Activated CD4-positive, CD25-positive, alpha-beta regulatory T cell treated with anti-CD3 and anti-CD28 coated beads, Interleukin-2, amount 50 U/mL, for 16 hours (primary cell): ENCODE measurements around the gene SPDYE3.
"Not testable (repeated sequence)": the region's sequence is repeated elsewhere in the genome, so short reads cannot be mapped to it uniquely, and the experiment has no call there.

Source experiments
- DNase-seq: peaks from one replicate; pipeline ENCODE4 v3.0.0-alpha.2; 2020; ENCODE audit warnings: low read depth, low spot score

SPDYE3 gene

DNA sequence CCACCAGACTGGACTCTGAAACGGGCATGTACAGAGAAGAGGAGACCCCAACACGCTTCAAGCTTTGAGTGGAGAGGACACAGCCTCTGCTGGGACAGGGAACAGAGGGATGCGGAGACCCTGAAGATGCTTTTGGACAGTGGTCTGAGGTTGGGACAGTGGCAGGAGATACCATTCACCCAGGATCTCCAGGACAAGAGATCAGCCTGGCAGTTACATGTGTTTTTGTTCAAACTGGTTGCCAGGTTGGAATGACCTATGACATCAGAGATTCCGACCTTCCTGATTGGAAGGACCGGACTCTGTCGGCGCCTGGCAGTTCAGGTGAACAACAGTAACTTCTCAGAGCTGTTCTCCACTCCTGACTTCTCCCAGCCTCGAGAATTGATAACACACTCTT, at the start of gene SPDYE3:
Gene SPDYE3 (plus strand): TSS at position 301 of the 400 bp plus-strand sequence. CDS start 184 bp downstream, outside the sequence.
- DNase-seq: not testable (repeated sequence)

GRCh38 chr7:100259984-100260383, 47.5 kb upstream of the SPDYE3 start:
- not testable (repeated sequence) for DNase-seq

- DNase-seq: not testable (repeated sequence)
These were observed 44.6 kb upstream of the SPDYE3 start for GRCh38 chr7:100262896-100263295.

DNA sequence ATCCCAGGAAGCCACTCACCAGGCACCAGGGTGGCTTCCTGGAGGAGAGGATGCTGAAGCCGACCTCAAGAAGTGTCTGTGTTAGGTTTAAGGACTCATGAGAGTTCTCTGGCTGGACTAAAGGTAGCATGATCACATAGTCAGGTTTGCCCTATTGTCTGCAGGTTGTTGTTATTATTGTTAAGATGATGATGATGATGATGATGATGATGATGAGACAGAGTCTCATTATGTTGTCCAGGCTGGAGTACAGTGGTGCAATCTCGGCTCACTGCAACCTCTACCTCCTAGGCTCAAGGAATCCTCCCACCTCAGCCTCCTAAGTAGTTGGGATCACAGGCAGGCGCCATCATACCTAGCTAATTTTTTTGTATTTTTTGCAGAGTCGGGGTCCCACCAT, 43.3 kb upstream of the SPDYE3 start:
- not testable (repeated sequence) for DNase-seq

DNA sequence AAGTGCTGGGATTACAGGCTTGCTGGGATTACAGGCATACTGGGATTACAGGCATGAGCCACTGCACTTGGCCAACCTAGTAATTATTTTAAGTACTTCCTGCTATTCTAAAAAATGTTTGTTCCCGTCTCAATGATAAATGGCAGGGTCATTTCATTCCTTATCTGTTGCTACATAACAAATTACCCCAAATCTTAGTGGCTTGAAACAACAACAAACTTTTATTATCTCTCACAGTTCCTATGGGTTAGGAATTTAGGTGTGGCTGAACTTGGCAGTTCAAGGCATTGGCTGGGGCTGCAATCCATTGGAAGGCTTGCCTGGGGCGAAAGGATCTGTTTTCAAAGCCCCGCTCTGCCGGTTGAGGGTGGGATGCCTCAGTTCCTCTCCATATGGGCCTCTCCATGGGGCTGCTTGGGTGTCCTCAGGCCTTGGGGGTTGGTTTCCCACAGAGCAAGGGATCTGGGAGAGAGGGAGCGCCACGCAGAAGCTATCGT, 42.8 kb upstream of the SPDYE3 start:
- DNase-seq: not testable (repeated sequence)

- not testable (repeated sequence) for DNase-seq
These were observed 41.7 kb upstream of the SPDYE3 start for GRCh38 chr7:100265851-100266250.

DNA sequence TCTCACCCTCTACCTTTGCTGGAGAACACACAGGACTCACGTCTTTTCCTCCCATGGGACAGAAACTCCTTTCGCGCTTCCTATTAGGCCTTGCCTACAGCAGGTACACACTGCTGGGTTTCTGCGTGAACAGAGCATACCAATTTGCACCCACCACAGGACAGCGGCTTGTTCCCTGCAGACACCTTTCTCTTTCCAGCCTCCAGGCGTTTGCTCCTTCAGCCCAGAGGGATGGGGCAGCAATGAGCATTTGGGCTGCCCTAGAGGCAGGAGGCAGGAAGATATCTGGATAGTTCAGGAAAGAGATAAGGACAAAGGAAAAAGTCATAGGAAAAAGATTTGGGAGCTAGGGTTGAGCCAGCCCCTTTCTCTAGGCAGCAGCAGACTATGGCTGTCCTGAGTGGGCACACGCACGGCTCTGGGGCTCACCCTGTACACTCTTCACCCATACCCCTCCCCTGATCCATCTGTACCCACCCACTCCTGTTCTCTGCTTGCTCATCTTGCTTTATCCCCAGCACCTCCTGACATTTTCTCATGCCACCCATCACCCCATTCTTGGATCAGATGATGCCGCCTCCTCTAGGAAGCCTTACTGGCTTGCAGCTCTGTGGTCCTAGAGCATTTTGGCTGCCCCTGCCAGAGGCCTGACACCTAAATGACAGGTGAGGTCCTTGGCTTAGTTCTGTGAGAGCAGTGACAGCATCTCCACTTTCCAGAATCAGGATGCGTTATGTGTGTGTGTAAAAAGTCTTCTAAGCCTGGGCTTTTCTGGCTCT, 40.7 kb upstream of the SPDYE3 start:
- no peak for DNase-seq

- DNase-seq: no peak
These were observed 39.9 kb upstream of the SPDYE3 start for GRCh38 chr7:100267648-100268047.

- not testable (repeated sequence) for DNase-seq
These were observed 38.6 kb upstream of the SPDYE3 start for GRCh38 chr7:100268882-100269281.

GRCh38 chr7:100269306-100270045, 38.0 kb upstream of the SPDYE3 start:
- DNase-seq: not testable (repeated sequence)

DNA sequence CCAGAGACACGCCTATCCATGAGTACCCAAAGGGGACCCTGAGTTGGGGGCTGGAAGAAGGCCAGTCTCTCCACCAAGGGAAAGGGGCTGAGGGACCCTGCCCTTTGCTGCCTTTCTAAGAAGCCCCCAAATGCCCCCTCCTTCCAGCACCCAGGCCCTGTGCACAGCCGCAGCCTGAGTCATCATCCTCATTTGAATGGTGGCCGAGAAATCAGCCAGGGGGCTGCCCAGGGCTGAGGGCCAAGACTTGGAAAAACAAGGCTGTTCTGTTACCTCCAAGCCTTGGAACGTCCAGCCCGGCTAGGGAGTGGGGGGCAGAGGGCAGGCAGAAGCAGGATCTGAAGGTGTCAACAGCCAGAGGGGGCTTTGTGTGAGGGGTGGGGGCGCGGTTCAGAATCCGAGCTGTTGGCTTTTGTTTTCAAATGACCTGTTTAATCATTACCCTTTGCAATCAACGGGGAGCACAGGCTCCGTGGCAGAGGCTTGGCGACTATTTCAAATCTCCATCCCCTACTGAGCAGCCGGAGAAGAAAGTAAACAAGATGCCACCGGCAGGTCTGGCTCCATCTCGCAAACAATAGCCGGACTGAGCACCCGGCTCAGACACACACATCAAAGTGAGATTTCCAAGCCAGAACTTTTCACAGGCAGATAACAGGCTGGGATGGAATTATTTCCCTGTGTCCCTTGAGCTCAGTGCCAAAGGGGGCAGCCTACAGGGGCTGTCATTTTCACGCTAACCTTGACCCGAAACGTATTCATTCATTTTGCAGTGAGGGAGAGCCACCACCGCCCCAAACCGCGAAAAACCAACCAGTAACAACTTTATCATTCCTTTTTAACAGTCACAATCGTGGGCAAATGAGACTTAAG, 37.2 kb upstream of the SPDYE3 start:
- not testable (repeated sequence) for DNase-seq

GRCh38 chr7:100270941-100271593, 36.4 kb upstream of the SPDYE3 start:
- DNase-seq: not testable (repeated sequence)

DNA sequence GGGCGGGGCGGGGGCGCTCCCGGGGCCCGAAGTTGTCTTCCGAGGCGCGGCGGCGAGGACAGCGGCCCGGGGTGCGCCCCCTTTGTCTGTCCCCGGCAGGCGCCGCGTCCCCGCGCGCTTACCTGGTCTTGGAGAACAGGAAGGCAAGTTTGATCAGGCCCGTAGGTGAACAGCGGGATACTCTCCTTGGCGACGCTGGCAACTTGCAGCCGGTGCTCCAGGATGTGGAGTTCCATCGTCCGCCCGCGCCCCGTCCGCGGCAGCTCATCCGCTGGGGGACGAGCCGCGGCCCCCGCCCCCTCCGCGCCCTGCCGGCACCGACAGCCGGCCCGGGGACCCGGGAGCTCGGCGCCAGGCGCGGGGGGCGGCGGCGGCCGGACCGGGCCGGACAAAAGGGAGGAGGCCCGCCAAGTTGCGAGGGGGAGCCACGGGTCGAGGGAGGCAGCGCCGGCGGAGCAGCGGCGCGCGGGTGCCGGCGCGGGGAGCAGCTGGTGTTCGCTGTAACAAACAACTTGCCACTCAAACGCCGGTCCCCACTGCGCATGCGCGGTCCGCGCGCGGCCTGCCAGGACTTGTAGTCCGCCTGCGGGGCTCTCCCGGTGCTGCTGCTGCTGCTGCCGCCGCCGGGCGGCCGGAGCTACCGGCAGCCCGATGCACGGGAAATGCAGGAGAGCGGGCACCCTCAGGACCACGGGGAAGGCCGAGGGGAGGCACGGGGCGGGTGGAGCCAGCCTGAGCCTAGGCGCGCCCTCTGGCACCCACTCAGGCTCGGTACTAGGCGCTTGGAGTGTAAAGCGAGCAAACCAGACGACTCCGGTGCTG, 35.6 kb upstream of the SPDYE3 start:
- DNase-seq: peak; percentile 96

DNA sequence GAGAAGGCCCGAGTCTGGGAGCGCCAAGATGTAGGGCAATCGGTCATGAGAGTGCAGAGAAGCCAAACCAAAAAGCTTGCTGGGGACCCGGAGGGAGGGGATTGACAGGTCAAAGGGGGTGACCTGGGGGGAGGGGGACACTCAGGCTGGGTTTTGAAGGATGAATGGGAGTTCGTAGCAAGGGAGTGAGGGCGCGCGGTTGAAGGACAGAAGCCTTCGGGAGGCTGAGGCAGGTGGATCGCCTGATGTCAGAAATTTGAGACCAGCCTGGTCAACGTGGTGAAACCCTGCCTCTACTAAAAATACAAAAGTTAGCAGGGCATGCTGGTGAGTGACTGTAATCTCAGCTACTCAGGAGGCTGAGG, 35.0 kb upstream of the SPDYE3 start:
- DNase-seq: not testable (repeated sequence)

DNA sequence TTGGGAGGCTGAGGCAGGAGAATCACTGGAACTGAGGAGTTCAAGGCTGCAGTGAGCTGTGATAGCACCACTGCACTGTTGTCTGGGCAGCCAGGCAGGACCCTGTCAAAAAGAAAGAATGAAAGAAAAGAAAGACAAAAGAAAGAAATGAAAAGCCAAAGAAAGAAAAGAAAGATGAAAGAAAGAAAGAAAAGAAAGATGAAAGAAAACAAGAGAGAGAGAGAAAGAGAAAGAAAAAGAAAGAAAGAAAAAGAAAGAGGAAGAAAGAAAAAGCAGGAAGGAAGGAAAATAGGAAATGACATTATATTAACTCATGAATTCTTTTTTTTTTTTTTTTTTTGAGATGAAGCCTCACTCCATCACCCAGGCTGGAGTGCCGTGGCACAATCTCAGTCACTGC, 32.4 kb upstream of the SPDYE3 start:
- no peak for DNase-seq

DNA sequence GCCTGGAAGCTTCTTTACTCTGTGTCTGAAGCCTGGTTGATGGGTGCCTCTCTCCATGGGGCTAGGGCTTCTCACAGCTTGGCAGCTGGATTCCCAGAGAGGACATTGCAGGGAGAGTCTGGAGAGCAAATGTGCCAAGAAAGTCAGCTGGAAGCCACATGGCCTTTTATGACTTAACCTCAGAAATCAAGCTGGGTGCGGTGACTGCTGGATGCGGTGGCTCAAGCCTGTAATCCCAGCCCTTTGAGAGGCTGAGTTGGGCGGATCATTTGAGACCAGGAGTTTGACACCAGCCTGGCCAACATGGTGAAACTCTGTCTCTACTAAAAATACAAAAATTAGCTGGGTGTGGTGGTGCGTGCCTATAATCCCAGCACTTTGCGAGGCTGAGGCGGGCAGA, 31.4 kb upstream of the SPDYE3 start:
- DNase-seq: not testable (repeated sequence)

GRCh38 chr7:100282069-100282608, 25.4 kb upstream of the SPDYE3 start:
- not testable (repeated sequence) for DNase-seq

- not testable (repeated sequence) for DNase-seq
These were observed 24.4 kb upstream of the SPDYE3 start for GRCh38 chr7:100283147-100283546.

DNA sequence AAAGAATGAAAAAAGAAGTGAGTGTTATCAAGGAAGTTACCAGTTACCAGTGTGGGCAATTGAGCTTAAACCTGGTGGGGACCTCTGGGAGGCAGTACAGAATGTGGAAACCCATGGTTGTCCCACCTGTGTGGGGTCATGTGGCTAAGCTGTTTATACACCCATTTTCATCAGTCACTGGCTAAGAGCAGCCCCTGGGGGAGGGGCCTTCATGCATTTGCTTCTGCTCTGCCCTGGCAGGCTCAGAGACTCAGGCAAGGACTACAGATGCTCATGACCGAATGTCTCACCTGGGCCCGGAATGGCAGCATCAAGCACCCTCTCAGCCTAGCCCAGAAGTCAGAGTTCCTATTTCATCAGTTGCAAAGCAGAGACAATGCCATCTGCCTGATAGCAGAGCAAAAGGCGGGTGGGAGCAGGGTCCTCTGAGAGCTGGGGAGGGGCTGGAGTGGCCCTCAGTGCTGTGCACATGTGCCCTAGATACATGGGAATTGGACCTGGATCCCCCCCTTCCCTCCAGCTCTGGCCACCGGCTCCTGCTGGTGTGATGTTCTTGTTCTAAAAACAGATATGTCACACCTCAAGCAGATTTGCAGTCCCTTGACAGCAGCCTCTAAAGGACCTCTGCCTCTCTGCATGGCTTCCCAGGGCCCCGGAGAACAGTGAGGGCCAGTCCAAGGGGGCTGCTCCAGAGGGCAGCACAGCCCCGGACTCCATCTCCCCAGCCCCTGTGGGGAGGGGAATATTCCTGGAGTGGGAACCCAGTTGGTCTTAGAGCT, 20.1 kb upstream of the SPDYE3 start:
- DNase-seq: not testable (repeated sequence)
